Stimulated activated naive CD8-positive, alpha-beta T cell treated with anti-CD3 and anti-CD28 coated beads, Interleukin-15, Interleukin-2, amounts not matched to agents 100 ng/mL and 50 ng/mL, for 24 hours (primary cell): ENCODE data around the gene GRID2.

Experiments used
- H3K27ac Mint-ChIP-seq: one replicate; pipeline ENCODE4 v1.8.0; 2021; ENCODE audit warnings: mild to moderate bottlenecking, mixed read lengths
- H3K27me3 Mint-ChIP-seq: one replicate; pipeline ENCODE4 v1.8.0; 2021; ENCODE audit warnings: mixed read lengths
- H3K36me3 Mint-ChIP-seq: one replicate; pipeline ENCODE4 v1.8.0; 2021; ENCODE audit warnings: low read depth, mixed read lengths
- H3K4me1 Mint-ChIP-seq: one replicate; pipeline ENCODE4 v1.8.0; 2021; ENCODE audit warnings: low read depth, mixed read lengths
- H3K4me3 Mint-ChIP-seq: one replicate; pipeline ENCODE4 v1.8.0; 2021; ENCODE audit warnings: mild to moderate bottlenecking, mixed read lengths
- H3K9me3 Mint-ChIP-seq: one replicate; pipeline ENCODE4 v1.8.0; 2021; ENCODE audit warnings: mixed read lengths

GRID2 gene

DNA sequence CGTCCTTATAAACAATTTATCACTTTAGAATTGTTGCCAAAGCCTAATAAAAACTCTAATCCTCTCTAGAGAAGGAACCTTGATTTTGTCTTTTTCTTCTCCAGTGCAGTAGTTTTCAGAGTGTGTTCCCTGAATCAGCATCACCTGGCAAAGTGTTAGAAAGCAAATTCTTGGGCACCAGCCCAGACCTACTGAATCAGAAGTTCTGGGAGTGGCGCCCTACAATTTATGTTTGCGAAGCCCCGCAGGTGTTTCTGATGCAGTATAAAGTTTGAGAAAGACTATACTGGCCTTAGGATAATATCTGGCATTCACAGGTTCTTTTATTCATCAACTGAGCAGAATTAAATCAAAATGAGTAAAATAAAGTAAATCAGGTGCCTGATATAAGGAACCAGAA is 879.0 kb downstream of the GRID2 start:
- no peak overlapping the region for H3K27ac Mint-ChIP-seq
- H3K4me3 Mint-ChIP-seq, result no peak overlapping the region
- H3K36me3 Mint-ChIP-seq, result no peaks in the 10 kb centered on the region
- no peaks in the 10 kb centered on the region for H3K27me3 Mint-ChIP-seq
- peaks cover 12% of the 10 kb centered on the region for H3K9me3 Mint-ChIP-seq
- H3K4me1 Mint-ChIP-seq, result no peaks in the 10 kb centered on the region

GRCh38 chr4:93183576-93183975 is 879.8 kb downstream of the GRID2 start:
- H3K4me3 Mint-ChIP-seq, result no peak overlapping the region
- H3K9me3 Mint-ChIP-seq, result peaks cover 12% of the 10 kb centered on the region
- no peaks in the 10 kb centered on the region for H3K4me1 Mint-ChIP-seq
- no peak overlapping the region for H3K27ac Mint-ChIP-seq
- no peaks in the 10 kb centered on the region for H3K27me3 Mint-ChIP-seq
- no peaks in the 10 kb centered on the region for H3K36me3 Mint-ChIP-seq

- Mint-ChIP-seq H3K4me1 (no peaks in the 10 kb centered on the region), H3K36me3 (no peaks in the 10 kb centered on the region), H3K9me3 (peaks cover 12% of the 10 kb centered on the region), H3K4me3 (no peak overlapping the region), H3K27ac (no peak overlapping the region), H3K27me3 (no peaks in the 10 kb centered on the region)
Observed at GRCh38 chr4:93184053-93184452, 880.3 kb downstream of the GRID2 start.

GRCh38 chr4:93186846-93187245 is 883.1 kb downstream of the GRID2 start:
- H3K4me1 Mint-ChIP-seq, result no peaks in the 10 kb centered on the region
- H3K27me3 Mint-ChIP-seq, result no peaks in the 10 kb centered on the region
- H3K4me3 Mint-ChIP-seq, result no peak overlapping the region
- no peak overlapping the region for H3K27ac Mint-ChIP-seq
- no peaks in the 10 kb centered on the region for H3K36me3 Mint-ChIP-seq
- H3K9me3 Mint-ChIP-seq, result peaks cover 8% of the 10 kb centered on the region

DNA sequence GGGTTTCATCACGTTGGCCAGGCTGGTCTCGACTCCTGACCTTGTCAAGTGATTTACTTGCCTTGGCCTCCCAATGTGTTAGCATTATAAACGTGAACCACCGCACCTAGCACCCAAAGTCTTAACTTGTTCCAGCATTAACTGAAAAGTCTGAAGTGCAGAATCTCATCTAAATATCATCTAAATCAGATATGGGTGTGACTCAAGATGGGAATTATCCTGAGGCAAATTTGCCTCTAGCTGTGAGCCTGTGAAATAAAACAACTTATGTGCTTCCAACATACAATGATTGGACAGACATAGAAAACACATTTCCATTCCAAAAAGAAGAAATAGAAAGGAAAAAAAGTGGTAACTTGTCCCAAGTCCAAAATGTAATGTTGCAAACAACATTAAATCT is 883.7 kb downstream of the GRID2 start:
- Mint-ChIP-seq H3K4me3 (no peak overlapping the region), H3K36me3 (no peaks in the 10 kb centered on the region), H3K4me1 (no peaks in the 10 kb centered on the region), H3K9me3 (peaks cover 8% of the 10 kb centered on the region), H3K27me3 (no peaks in the 10 kb centered on the region), H3K27ac (no peak overlapping the region)

DNA sequence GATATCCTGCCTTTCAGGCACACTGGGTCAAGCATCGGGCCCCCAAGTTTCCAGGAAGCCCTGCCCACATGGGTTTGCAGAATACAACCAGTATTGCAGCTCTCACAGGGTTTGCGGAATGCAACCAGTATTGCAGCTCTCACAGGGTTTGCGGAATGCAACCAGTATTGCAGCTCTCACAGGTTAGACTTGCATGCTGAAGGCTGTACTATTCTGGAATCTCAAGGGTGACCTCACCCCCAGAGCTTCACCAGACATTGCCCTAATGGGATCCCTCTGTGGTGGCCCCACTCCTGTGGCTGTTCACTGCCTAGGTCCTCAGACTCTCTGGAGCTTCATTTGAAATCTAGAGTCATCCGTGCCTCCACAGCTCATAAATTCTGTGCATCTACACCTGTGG is 884.1 kb downstream of the GRID2 start:
- no peaks in the 10 kb centered on the region for H3K36me3 Mint-ChIP-seq
- no peaks in the 10 kb centered on the region for H3K4me1 Mint-ChIP-seq
- H3K4me3 Mint-ChIP-seq, result no peak overlapping the region
- no peak overlapping the region for H3K27ac Mint-ChIP-seq
- H3K9me3 Mint-ChIP-seq, result peaks cover 8% of the 10 kb centered on the region
- no peaks in the 10 kb centered on the region for H3K27me3 Mint-ChIP-seq

GRCh38 chr4:93199492-93199891 is 895.7 kb downstream of the GRID2 start:
- Mint-ChIP-seq H3K9me3 (peaks cover 8% of the 10 kb centered on the region), H3K36me3 (no peaks in the 10 kb centered on the region), H3K27me3 (no peaks in the 10 kb centered on the region), H3K27ac (no peak overlapping the region), H3K4me1 (no peaks in the 10 kb centered on the region), H3K4me3 (no peak overlapping the region)

DNA sequence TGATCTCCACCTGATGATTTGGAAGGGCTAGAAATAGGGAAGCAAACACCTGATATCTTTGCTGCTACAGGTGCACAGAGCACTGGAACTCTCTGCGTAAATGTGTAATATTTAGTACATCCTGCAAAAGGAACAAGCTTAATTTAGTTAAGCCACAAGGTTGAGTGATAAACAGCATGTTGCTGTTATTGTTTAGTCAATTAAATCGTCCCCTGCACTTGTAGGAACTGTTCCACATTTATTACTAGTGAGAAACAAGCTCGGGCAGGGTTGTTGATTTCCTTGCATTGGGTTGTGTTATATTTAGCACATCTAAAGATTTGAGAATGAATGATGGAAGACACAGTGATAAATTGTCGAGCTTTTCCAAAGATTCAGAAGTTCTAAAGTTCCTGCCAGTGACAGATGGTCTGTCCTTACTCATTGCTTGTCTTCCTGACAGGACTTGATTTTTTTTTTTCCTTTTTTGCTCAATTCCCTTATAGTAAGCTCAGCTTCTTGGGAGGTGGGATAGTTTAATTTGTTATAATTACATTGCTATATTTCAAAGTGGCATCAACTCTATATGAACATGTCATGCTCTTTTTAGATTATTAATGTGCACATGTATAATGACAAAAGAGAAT is 897.8 kb downstream of the GRID2 start:
- no peaks in the 10 kb centered on the region for H3K4me1 Mint-ChIP-seq
- no peaks in the 10 kb centered on the region for H3K27me3 Mint-ChIP-seq
- no peaks in the 10 kb centered on the region for H3K36me3 Mint-ChIP-seq
- H3K4me3 Mint-ChIP-seq, result no peak overlapping the region
- peaks cover 3% of the 10 kb centered on the region for H3K9me3 Mint-ChIP-seq
- H3K27ac Mint-ChIP-seq, result no peak overlapping the region

DNA sequence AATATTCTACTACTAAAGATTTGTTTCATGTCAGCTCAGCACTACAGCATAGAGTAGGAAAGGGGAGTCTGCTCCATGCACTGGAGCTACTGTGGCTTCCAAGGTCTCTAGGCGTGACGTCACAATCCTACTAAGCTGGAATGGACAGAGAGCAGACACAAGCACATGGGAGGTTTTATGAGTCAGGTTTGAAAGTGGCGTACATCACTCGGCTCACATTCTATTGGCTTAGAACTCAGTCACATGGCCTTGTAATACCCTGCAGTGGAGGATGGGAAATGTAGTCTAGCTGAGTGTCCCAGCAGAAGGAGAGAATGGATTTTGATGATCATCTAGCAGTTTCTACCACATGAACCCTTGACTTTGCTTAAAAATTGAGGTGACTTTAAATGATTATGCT is 899.9 kb downstream of the GRID2 start:
- Mint-ChIP-seq H3K9me3 (peaks cover 3% of the 10 kb centered on the region), H3K27me3 (no peaks in the 10 kb centered on the region), H3K27ac (no peak overlapping the region), H3K36me3 (no peaks in the 10 kb centered on the region), H3K4me1 (no peaks in the 10 kb centered on the region), H3K4me3 (no peak overlapping the region)

- no peak overlapping the region for H3K4me3 Mint-ChIP-seq
- H3K9me3 Mint-ChIP-seq, result peaks cover 4% of the 10 kb centered on the region
- H3K36me3 Mint-ChIP-seq, result no peaks in the 10 kb centered on the region
- H3K4me1 Mint-ChIP-seq, result no peaks in the 10 kb centered on the region
- H3K27me3 Mint-ChIP-seq, result no peaks in the 10 kb centered on the region
- H3K27ac Mint-ChIP-seq, result no peak overlapping the region
Observed at GRCh38 chr4:93212250-93212649, 908.5 kb downstream of the GRID2 start.

GRCh38 chr4:93216646-93217045 is 912.9 kb downstream of the GRID2 start:
- no peaks in the 10 kb centered on the region for H3K4me1 Mint-ChIP-seq

GRCh38 chr4:93217431-93217830 is 913.7 kb downstream of the GRID2 start:
- no peaks in the 10 kb centered on the region for H3K4me1 Mint-ChIP-seq
- H3K27ac Mint-ChIP-seq, result no peak overlapping the region
- H3K9me3 Mint-ChIP-seq, result peaks cover 15% of the 10 kb centered on the region
- H3K27me3 Mint-ChIP-seq, result no peaks in the 10 kb centered on the region
- no peaks in the 10 kb centered on the region for H3K36me3 Mint-ChIP-seq
- H3K4me3 Mint-ChIP-seq, result no peak overlapping the region

More at GRCh38 chr4:93216646-93217045, 912.9 kb downstream of the GRID2 start:
- Mint-ChIP-seq H3K27me3 (no peaks in the 10 kb centered on the region), H3K36me3 (no peaks in the 10 kb centered on the region), H3K9me3 (peaks cover 13% of the 10 kb centered on the region), H3K27ac (no peak overlapping the region), H3K4me3 (no peak overlapping the region)

DNA sequence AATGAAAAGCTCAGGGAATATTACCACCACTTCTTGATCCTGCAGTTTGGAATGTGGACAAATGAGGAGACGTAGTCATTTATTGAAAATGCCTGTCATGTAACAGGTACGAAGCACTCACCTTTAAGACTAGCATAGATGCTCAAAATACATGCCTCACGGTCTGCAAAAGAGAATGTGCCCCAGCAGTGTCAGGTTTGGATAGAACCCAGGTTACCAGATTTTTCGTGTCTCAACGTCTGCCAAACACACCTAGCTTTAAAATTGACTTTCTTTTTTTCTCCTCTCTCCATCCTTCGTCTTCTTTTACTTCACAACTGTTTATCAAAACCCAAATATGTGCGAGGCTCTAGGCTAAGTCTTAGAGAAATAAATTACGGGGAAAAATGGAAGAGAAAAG is 918.0 kb downstream of the GRID2 start:
- Mint-ChIP-seq H3K36me3 (no peaks in the 10 kb centered on the region), H3K4me3 (no peak overlapping the region), H3K9me3 (peaks cover 23% of the 10 kb centered on the region), H3K4me1 (no peaks in the 10 kb centered on the region), H3K27ac (no peak overlapping the region), H3K27me3 (no peaks in the 10 kb centered on the region)

GRCh38 chr4:93228021-93228420 is 924.3 kb downstream of the GRID2 start:
- Mint-ChIP-seq H3K27ac (no peak overlapping the region), H3K27me3 (no peaks in the 10 kb centered on the region), H3K4me3 (no peak overlapping the region), H3K4me1 (no peaks in the 10 kb centered on the region), H3K9me3 (peaks cover 13% of the 10 kb centered on the region), H3K36me3 (no peaks in the 10 kb centered on the region)

DNA sequence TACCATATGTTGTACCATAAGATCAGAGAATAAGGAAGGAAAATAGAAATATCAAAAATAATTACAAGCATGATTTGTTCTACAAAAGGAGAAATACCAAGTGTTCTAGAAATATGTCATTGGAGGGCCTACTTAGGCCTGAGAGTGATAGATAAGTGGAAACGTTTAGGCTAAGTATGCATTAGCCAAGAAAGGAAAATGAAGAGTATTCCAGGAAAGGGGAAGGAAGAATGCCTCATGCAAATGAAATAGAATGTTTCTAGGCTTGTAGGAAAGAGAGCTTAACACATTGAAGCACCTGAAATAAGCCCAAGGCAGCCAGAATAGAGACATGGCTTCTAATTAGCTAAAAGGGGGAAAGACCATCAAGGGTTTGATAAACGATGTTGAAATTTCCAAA is 929.1 kb downstream of the GRID2 start:
- Mint-ChIP-seq H3K27me3 (no peaks in the 10 kb centered on the region), H3K36me3 (no peaks in the 10 kb centered on the region), H3K9me3 (peaks cover 10% of the 10 kb centered on the region), H3K4me3 (no peak overlapping the region), H3K4me1 (no peaks in the 10 kb centered on the region), H3K27ac (no peak overlapping the region)

GRCh38 chr4:93237521-93237920 is 933.8 kb downstream of the GRID2 start:
- Mint-ChIP-seq H3K9me3 (peaks cover 4% of the 10 kb centered on the region), H3K4me3 (no peak overlapping the region), H3K4me1 (no peaks in the 10 kb centered on the region), H3K36me3 (no peaks in the 10 kb centered on the region), H3K27ac (no peak overlapping the region), H3K27me3 (no peaks in the 10 kb centered on the region)
